Measurements from ENCODE around the gene TMEM147.

DNA sequence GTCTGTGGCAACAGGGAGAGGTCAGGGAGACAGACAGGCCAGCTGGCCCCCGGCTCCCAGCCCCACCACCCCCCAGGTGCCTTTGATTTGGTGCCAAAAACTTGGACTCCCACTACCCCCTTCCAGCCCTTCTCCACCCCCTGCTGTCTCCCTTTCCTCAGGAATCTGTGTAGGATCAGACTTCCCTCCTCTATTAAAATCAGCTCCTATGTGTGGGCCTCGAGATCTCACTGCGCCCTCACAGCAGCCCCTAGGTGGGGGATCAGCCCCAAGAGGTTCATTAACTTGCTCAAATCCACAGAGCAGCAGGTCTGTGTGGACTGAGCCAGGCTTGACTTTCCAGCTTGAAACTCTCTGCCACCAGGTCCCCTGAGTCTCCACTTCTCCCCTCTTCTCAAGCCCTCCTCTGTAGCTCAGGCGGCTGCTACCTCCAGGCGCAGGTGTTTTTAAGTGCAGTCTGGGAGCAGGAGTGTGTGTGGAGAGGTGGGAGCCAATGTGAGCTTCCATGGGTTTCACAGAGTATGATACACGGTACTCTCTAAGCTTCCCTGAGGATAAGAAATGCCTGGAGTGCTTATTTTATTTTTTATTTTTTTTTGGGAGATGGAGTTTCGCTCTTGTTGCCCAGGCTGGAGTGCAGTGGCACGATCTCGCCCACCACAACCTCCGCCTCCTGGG lies 10.5 kb upstream of the TMEM147 start:
- TF ChIP-seq, protein P1, sequence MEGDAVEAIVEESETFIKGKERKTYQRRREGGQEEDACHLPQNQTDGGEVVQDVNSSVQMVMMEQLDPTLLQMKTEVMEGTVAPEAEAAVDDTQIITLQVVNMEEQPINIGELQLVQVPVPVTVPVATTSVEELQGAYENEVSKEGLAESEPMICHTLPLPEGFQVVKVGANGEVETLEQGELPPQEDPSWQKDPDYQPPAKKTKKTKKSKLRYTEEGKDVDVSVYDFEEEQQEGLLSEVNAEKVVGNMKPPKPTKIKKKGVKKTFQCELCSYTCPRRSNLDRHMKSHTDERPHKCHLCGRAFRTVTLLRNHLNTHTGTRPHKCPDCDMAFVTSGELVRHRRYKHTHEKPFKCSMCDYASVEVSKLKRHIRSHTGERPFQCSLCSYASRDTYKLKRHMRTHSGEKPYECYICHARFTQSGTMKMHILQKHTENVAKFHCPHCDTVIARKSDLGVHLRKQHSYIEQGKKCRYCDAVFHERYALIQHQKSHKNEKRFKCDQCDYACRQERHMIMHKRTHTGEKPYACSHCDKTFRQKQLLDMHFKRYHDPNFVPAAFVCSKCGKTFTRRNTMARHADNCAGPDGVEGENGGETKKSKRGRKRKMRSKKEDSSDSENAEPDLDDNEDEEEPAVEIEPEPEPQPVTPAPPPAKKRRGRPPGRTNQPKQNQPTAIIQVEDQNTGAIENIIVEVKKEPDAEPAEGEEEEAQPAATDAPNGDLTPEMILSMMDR (IDR thresholded peaks at IDR 0.05) = no peak
- TF ChIP-seq POLR2A (IDR thresholded peaks at IDR 0.05) = no peak
